AG04450 (cell line): ENCODE results near the gene CBFA2T2. TPM values are rescaled to one million over a fixed set of nuclear protein-coding genes. Genes with fewer than 3 reads are reported as not detected.

ENCODE experiments used
- CTCF ChIA-PET: fragments of 300-600, 350-600 bp; formaldehyde crosslinking; extraction: SDS; loops from one replicate; lab custom pipeline; 2022; ENCODE audit warnings: antibody characterized with exemption, inconsistent platforms; lab: Charles Lee
- POLR2A ChIA-PET: fragments of 350-600 bp; formaldehyde crosslinking; extraction: SDS; loops from one replicate; lab custom pipeline; 2021; ENCODE audit warnings: antibody characterized with exemption, inconsistent platforms; lab: Yijun Ruan, JAX
- DNase-seq: peaks from one replicate; pipeline ENCODE4 v3.0.0-alpha.2; 2011; ENCODE audit warnings: low read depth, low spot score
- H3K27ac ChIP-seq: one replicate; pipeline ENCODE4 v1.5.1; 2012; ENCODE audit warnings: low read depth, low read length, control low read depth
- H3K27me3 ChIP-seq: one replicate; pipeline ENCODE4 v1.6.0; 2012; ENCODE audit warnings: low read length; ENCODE audit not compliant: control insufficient read depth, insufficient read depth
- H3K4me3 ChIP-seq: 2 replicates; pipeline ENCODE4 v1.5.1; 2011; ENCODE audit warnings: mild to moderate bottlenecking, low read depth, low read length, control low read depth
- H3K9me3 ChIP-seq: 2 replicates; pipeline ENCODE4 v1.5.1; 2012; ENCODE audit warnings: low read length; ENCODE audit not compliant: control insufficient read depth, insufficient read depth
- polyA plus RNA-seq: library from polyadenylated mRNA; depleted of rRNA; stranded (reverse); fragments of >200 nt; gene quantifications from 2 replicates; pipeline ENCODE4 v1.2.3, GENCODE V29; 2011
- TF ChIP-seq, protein P1 (sequence below): IDR thresholded peaks from 2 replicates; pipeline ENCODE4 v1.5.1; 2011; ENCODE audit warnings: low read depth, low read length, control low read depth, inconsistent platforms

CBFA2T2 gene
- polyA plus RNA-seq, 1 experiment: 11.3 TPM

DNA sequence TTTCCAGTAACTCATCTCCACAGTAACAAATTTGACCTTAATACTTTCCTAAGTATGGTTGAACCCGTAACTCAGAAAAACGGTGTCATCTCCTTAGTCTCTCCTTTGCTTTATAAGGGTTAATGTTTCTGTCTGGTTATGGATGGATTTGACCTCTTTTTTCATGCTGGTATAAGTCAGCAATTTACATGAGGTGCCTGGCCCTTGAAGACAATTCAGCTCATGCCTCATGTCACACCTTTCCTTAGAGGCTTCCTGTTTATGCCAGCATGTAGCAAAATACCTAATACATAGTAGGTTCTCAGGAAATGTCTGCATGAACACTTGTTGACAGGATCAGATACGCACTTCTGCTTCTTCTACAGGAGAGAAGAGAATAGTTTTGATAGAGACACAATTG lies 134.5 kb downstream of the CBFA2T2 start:
- Histone ChIP-seq H3K27me3 (no peaks in the 10 kb centered on the region), H3K27ac (no peak overlapping the region), H3K4me3 (no peak overlapping the region), H3K9me3 (no peaks in the 10 kb centered on the region)
- ChIA-PET POLR2A (no interaction called here), CTCF (no interaction called here)
- TF ChIP-seq, protein P1, sequence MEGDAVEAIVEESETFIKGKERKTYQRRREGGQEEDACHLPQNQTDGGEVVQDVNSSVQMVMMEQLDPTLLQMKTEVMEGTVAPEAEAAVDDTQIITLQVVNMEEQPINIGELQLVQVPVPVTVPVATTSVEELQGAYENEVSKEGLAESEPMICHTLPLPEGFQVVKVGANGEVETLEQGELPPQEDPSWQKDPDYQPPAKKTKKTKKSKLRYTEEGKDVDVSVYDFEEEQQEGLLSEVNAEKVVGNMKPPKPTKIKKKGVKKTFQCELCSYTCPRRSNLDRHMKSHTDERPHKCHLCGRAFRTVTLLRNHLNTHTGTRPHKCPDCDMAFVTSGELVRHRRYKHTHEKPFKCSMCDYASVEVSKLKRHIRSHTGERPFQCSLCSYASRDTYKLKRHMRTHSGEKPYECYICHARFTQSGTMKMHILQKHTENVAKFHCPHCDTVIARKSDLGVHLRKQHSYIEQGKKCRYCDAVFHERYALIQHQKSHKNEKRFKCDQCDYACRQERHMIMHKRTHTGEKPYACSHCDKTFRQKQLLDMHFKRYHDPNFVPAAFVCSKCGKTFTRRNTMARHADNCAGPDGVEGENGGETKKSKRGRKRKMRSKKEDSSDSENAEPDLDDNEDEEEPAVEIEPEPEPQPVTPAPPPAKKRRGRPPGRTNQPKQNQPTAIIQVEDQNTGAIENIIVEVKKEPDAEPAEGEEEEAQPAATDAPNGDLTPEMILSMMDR: no peak
- no peak for DNase-seq

DNA sequence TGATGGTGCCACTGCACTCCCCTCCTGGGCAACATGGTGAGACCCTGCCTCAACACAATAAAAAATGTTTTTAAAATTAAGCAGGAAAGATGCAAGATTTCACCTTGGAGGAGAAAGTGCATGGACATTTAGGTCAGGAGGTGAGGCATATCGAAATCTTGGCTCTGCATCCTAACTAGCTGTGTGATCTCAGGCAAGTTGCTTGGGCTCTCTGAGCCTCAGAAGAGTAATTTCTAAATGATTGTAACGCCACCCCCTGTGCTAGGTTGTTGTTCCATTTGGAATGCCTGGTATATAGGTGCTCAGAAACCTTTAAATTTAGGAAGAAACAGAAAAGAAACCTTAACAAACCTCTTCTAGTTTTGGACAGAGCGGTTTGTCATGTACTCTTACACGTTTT lies 136.3 kb downstream of the CBFA2T2 start:
- Histone ChIP-seq H3K4me3 (no peak overlapping the region), H3K9me3 (no peaks in the 10 kb centered on the region), H3K27ac (no peak overlapping the region), H3K27me3 (no peaks in the 10 kb centered on the region)
- TF ChIP-seq, protein P1: no peak
- CTCF ChIA-PET: no interaction called here
- POLR2A ChIA-PET: interaction anchor here (0.6 kb wide), 1 partner anchor 205 kb away, joined by 5 read pairs; no protein-coding TSS in a partner anchor
- no peak for DNase-seq

DNA sequence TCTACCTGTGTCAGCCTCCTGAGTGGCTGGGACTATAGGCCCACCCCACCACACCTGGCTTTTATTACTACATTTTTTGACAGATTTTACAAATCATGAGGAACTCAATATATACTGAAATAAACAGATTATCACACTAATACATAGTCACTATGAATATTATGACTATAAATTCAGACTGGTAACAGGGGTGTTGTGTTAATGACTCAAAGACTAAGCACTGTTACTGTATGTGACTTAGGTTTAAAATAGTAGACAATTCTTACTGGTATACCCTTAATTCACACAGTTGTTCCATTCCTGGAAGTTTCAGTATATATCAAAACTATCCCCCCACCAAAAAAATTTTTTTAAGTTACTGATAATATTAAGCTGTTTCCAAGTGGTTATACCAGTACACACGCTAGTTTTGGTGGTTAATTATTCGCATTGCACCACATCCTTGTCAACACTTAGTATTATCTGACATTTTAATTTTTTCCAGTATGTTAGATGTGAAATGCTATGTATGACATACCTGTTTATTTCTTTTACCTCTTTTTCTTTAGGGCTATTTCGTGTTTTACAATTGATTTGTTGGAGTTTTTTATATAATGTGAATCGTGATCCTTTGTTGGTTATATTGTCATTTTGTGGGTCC lies 137.8 kb downstream of the CBFA2T2 start:
- ChIA-PET POLR2A (no interaction called here), CTCF (no interaction called here)
- Histone ChIP-seq H3K27me3 (no peaks in the 10 kb centered on the region), H3K9me3 (no peaks in the 10 kb centered on the region), H3K27ac (no peak overlapping the region), H3K4me3 (no peak overlapping the region)
- no peak for DNase-seq
- TF ChIP-seq, protein P1: no peak

DNA sequence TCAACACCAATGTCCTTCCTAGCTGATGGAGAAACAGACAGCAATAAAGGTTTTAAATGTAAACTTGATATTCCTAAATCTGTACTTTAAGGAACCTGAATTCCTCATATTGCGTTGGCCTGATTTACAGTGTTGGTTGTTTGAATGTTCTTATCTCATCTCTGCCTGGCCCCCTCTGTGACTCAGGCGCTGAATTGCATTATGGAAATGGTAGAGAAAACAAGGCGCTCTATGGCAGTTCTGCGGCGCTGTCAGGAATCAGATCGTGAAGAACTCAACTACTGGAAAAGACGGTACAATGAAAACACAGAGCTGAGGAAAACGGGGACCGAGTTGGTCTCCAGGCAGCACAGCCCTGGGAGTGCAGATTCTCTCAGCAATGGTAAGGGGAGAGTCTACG lies 139.6 kb downstream of the CBFA2T2 start:
- no peak for DNase-seq
- no peaks in the 10 kb centered on the region for H3K9me3 ChIP-seq
- no peak overlapping the region for H3K27ac ChIP-seq
- CTCF ChIA-PET: no interaction called here
- TF ChIP-seq, protein P1: no peak
- no peak overlapping the region for H3K4me3 ChIP-seq
- POLR2A ChIA-PET: no interaction called here
- H3K27me3 ChIP-seq: no peaks in the 10 kb centered on the region

DNA sequence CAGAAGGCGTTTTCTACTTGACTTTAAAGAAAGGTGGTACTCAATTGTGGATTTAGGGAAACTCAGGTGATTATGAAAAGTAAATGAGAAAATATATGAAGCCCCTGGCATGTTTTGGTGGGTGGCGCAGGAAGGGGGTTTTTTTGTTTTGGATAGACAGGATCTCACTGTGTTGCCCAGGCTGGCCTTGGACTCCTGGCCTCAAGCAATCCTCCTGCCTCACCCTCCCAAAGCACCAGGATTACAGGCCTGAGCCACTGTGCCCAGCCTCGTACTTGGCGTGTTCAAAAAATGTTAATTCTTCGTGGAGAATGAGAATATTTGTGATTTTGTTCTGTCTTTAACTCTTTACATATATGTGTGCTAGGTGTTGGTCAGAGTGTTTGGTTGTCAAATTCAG lies 140.1 kb downstream of the CBFA2T2 start:
- TF ChIP-seq, protein P1: no peak
- H3K27ac ChIP-seq: no peak overlapping the region
- CTCF ChIA-PET: no interaction called here
- H3K4me3 ChIP-seq: no peak overlapping the region
- no peaks in the 10 kb centered on the region for H3K27me3 ChIP-seq
- DNase-seq: no peak
- no peaks in the 10 kb centered on the region for H3K9me3 ChIP-seq
- POLR2A ChIA-PET: no interaction called here
